Osteoblast (primary cell): ENCODE results near the gene BPIFB1. TPM values are rescaled to one million over a fixed set of nuclear protein-coding genes. Genes with fewer than 3 reads are reported as not detected.

Experiments used
- DNase-seq: peaks from one replicate; pipeline ENCODE4 v3.0.0; 2011; ENCODE audit warnings: low spot score, mixed read lengths; ENCODE audit not compliant: insufficient read length; ENCODE audit errors: missing footprints
- H2AFZ ChIP-seq: 2 replicates; pipeline ENCODE4 v1.6.0; 2011; ENCODE audit warnings: mild to moderate bottlenecking, low read length
- H3K27ac ChIP-seq: 2 replicates; pipeline ENCODE4 v1.5.1; 2011; ENCODE audit warnings: mild to moderate bottlenecking, low read depth, low read length, moderate library complexity
- H3K27me3 ChIP-seq: 2 replicates; pipeline ENCODE4 v1.6.0; 2012; ENCODE audit warnings: mild to moderate bottlenecking, control low read depth, inconsistent platforms, low read length, moderate library complexity; ENCODE audit not compliant: insufficient read depth
- H3K36me3 ChIP-seq: 2 replicates; pipeline ENCODE4 v1.5.1; 2011; ENCODE audit warnings: mild to moderate bottlenecking, low read length, control low read depth, moderate library complexity; ENCODE audit not compliant: insufficient read depth
- H3K4me1 ChIP-seq: 2 replicates; pipeline ENCODE4 v1.5.1; 2011; ENCODE audit warnings: mild to moderate bottlenecking, low read length, control low read depth, moderate library complexity; ENCODE audit not compliant: insufficient read depth
- H3K4me2 ChIP-seq: 2 replicates; pipeline ENCODE4 v1.6.0; 2011; ENCODE audit warnings: mild to moderate bottlenecking, low read length; ENCODE audit not compliant: insufficient read depth
- H3K4me3 ChIP-seq: fragments of 200-600 bp; sonication (generic); 3 replicates; pipeline ENCODE4 v1.5.1; 2012; ENCODE audit warnings: mild to moderate bottlenecking, low read length, inconsistent platforms; ENCODE audit not compliant: insufficient read depth
- H3K79me2 ChIP-seq: 2 replicates; pipeline ENCODE4 v1.6.0; 2012; ENCODE audit warnings: mild to moderate bottlenecking, low read length, control low read depth, inconsistent platforms; ENCODE audit not compliant: insufficient read depth
- H3K9me3 ChIP-seq: 2 replicates; pipeline ENCODE4 v1.5.1; 2011; ENCODE audit warnings: low read depth, low read length, control low read depth
- H4K20me1 ChIP-seq: 2 replicates; pipeline ENCODE4 v1.6.0; 2012; ENCODE audit warnings: mild to moderate bottlenecking, low read length, control low read depth; ENCODE audit not compliant: insufficient read depth
- CTCF ChIP-seq: IDR thresholded peaks from 2 replicates; pipeline ENCODE4 v1.5.1; 2011; ENCODE audit warnings: mild to moderate bottlenecking, low read depth, low read length, moderate library complexity; ENCODE audit errors: extremely low read depth
- total RNA-seq: library from RNA; depleted of rRNA; stranded (reverse); fragments of >200 nt; gene quantifications from 2 replicates; pipeline ENCODE4 v1.2.3, GENCODE V29; 2012

Gene BPIFB1
- total RNA-seq, 1 donor: not detected

GRCh38 chr20:33282196-33282934, 649 bp upstream of the BPIFB1 start:
- TF ChIP-seq CTCF: no peak
- Histone ChIP-seq H4K20me1 (no peaks in the 10 kb centered on the region), H3K79me2 (no peaks in the 10 kb centered on the region), H3K4me1 (no peaks in the 10 kb centered on the region), H3K9me3 (no peaks in the 10 kb centered on the region), H2AFZ (no peak overlapping the region), H3K27me3 (peaks cover 46% of the 10 kb centered on the region), H3K36me3 (no peaks in the 10 kb centered on the region), H3K27ac (no peak overlapping the region), H3K4me3 (no peak overlapping the region), H3K4me2 (no peak overlapping the region)
- DNase-seq: no peak

- Histone ChIP-seq H4K20me1 (no peaks in the 10 kb centered on the region), H3K79me2 (no peaks in the 10 kb centered on the region), H3K36me3 (no peaks in the 10 kb centered on the region), H3K27me3 (peaks cover 28% of the 10 kb centered on the region), H3K4me1 (no peaks in the 10 kb centered on the region), H3K4me2 (no peak overlapping the region), H3K4me3 (no peak overlapping the region), H3K9me3 (no peaks in the 10 kb centered on the region), H2AFZ (no peak overlapping the region), H3K27ac (no peak overlapping the region)
- DNase-seq: no peak
- no peak for TF ChIP-seq CTCF
These were observed 1.3 kb downstream of the BPIFB1 start for GRCh38 chr20:33284284-33284683.

- H2AFZ ChIP-seq: no peak overlapping the region
- no peaks in the 10 kb centered on the region for H3K9me3 ChIP-seq
- no peak overlapping the region for H3K4me2 ChIP-seq
- no peaks in the 10 kb centered on the region for H3K79me2 ChIP-seq
- no peaks in the 10 kb centered on the region for H4K20me1 ChIP-seq
- DNase-seq: no peak
- no peak for TF ChIP-seq CTCF
- peaks cover 29% of the 10 kb centered on the region for H3K27me3 ChIP-seq
- no peak overlapping the region for H3K4me3 ChIP-seq
- no peak overlapping the region for H3K27ac ChIP-seq
- H3K4me1 ChIP-seq: no peaks in the 10 kb centered on the region
- no peaks in the 10 kb centered on the region for H3K36me3 ChIP-seq
These were observed 1.9 kb downstream of the BPIFB1 start for GRCh38 chr20:33284937-33285336.

- TF ChIP-seq CTCF: no peak
- H3K9me3 ChIP-seq: no peaks in the 10 kb centered on the region
- H3K4me1 ChIP-seq: no peaks in the 10 kb centered on the region
- no peak for DNase-seq
- no peaks in the 10 kb centered on the region for H3K36me3 ChIP-seq
- H3K4me3 ChIP-seq: no peak overlapping the region
- H3K4me2 ChIP-seq: no peak overlapping the region
- no peak overlapping the region for H2AFZ ChIP-seq
- H3K27ac ChIP-seq: no peak overlapping the region
- peaks cover 27% of the 10 kb centered on the region for H3K27me3 ChIP-seq
- no peaks in the 10 kb centered on the region for H4K20me1 ChIP-seq
- H3K79me2 ChIP-seq: no peaks in the 10 kb centered on the region
These were observed 3.0 kb downstream of the BPIFB1 start for GRCh38 chr20:33285861-33286495.
